ENCODE data around the gene INTS6L.
"Not testable (repeated sequence)": the region's sequence is repeated elsewhere in the genome, so short reads cannot be mapped to it uniquely, and the experiment has no call there.

INTS6L gene

GRCh38 chrX:135594453-135594852 is 74.0 kb downstream of the INTS6L start:
- not testable (repeated sequence) for H3K18ac ChIP-seq (ENCODE audit: low read length); H2BK5ac ChIP-seq (ENCODE audit: low read length); H3K4ac ChIP-seq (ENCODE audit: low read depth, low read length); H3K56ac ChIP-seq (ENCODE audit: low read length); DNase-seq; H2AK5ac ChIP-seq (ENCODE audit: low read length); H3K4me2 ChIP-seq (ENCODE audit: low read length); H3K27me3 ChIP-seq (ENCODE audit: insufficient read depth, low read length, poor library complexity); H3K9ac ChIP-seq (ENCODE audit: low read length); H3K4me3 ChIP-seq (ENCODE audit: low read length); H3K23ac ChIP-seq (ENCODE audit: low read length); H4K5ac ChIP-seq (ENCODE audit: low read length); H2BK15ac ChIP-seq (replicated peaks; ENCODE audit: low read depth); H3K27ac ChIP-seq (ENCODE audit: low read depth, low read length); H3K36me3 ChIP-seq (ENCODE audit: control insufficient read depth, insufficient read depth, low read length); H3K4me1 ChIP-seq (ENCODE audit: control insufficient read depth, low read depth, low read length); H4K8ac ChIP-seq (ENCODE audit: low read depth, low read length); H2BK120ac ChIP-seq (ENCODE audit: low read depth, low read length); H3K79me1 ChIP-seq (ENCODE audit: low read length); H3K79me2 ChIP-seq (ENCODE audit: control insufficient read depth, insufficient read depth, low read length)
- no CpG with 5 or more reads among the region's 1 CpG for WGBS (ENCODE audit: extremely low coverage, insufficient coverage, low lambda C conversion rate)

DNA sequence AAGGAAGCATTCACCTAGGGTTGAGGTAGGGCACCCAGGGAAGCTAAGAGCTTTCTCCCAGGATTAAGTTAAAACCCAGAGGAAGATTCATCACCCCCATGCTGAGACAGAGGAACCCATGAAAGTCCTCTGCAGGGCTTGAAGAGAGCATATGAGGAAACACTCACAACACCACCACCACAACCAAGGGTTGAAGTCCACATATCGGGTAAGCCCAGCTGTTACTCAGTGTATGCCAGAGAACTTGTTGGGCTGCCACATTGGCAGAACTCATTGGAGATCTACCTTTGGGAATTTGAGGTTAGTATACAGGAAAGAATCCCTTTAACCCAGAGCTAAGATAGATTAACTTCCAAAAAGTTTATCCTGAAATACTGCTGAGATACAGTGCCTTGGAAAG is 75.1 kb downstream of the INTS6L start:
- Histone ChIP-seq H3K79me1 (ENCODE audit: low read length) (no peaks in the 10 kb centered on the region), H3K4me2 (ENCODE audit: low read length) (no peak overlapping the region), H3K27ac (ENCODE audit: low read depth, low read length) (no peak overlapping the region), H2BK120ac (ENCODE audit: low read depth, low read length) (no peak overlapping the region), H3K9ac (ENCODE audit: low read length) (no peak overlapping the region), H3K79me2 (ENCODE audit: control insufficient read depth, insufficient read depth, low read length) (no peaks in the 10 kb centered on the region), H4K8ac (ENCODE audit: low read depth, low read length) (no peak overlapping the region), H3K23ac (ENCODE audit: low read length) (no peak overlapping the region), H2AK5ac (ENCODE audit: low read length) (no peak overlapping the region), H3K56ac (ENCODE audit: low read length) (no peak overlapping the region), H3K18ac (ENCODE audit: low read length) (no peak overlapping the region), H2BK15ac (replicated peaks; ENCODE audit: low read depth) (no peak overlapping the region), H3K4me1 (ENCODE audit: control insufficient read depth, low read depth, low read length) (no peaks in the 10 kb centered on the region), H3K4ac (ENCODE audit: low read depth, low read length) (no peak overlapping the region), H3K36me3 (ENCODE audit: control insufficient read depth, insufficient read depth, low read length) (no peaks in the 10 kb centered on the region), H4K5ac (ENCODE audit: low read length) (no peak overlapping the region), H3K4me3 (ENCODE audit: low read length) (no peak overlapping the region), H3K27me3 (ENCODE audit: insufficient read depth, low read length, poor library complexity) (no peaks in the 10 kb centered on the region), H2BK5ac (ENCODE audit: low read length) (no peak overlapping the region)
- WGBS (ENCODE audit: extremely low coverage, insufficient coverage, low lambda C conversion rate), result no CpG with 5 or more reads among the region's 1 CpG
- DNase-seq, result no peak

- H2BK15ac ChIP-seq (replicated peaks; ENCODE audit: low read depth), result no peak overlapping the region
- H3K36me3 ChIP-seq (ENCODE audit: control insufficient read depth, insufficient read depth, low read length), result no peaks in the 10 kb centered on the region
- no peaks in the 10 kb centered on the region for H3K79me2 ChIP-seq (ENCODE audit: control insufficient read depth, insufficient read depth, low read length)
- no peak overlapping the region for H3K9ac ChIP-seq (ENCODE audit: low read length)
- H3K4ac ChIP-seq (ENCODE audit: low read depth, low read length), result no peak overlapping the region
- peak; percentile 25 for DNase-seq
- no peak overlapping the region for H2BK5ac ChIP-seq (ENCODE audit: low read length)
- no peak overlapping the region for H3K18ac ChIP-seq (ENCODE audit: low read length)
- H3K4me2 ChIP-seq (ENCODE audit: low read length), result no peak overlapping the region
- H3K27ac ChIP-seq (ENCODE audit: low read depth, low read length), result no peak overlapping the region
- no peak overlapping the region for H4K8ac ChIP-seq (ENCODE audit: low read depth, low read length)
- no peaks in the 10 kb centered on the region for H3K79me1 ChIP-seq (ENCODE audit: low read length)
- WGBS (ENCODE audit: extremely low coverage, insufficient coverage, low lambda C conversion rate), result no CpG with 5 or more reads among the region's 18 CpGs
- no peak overlapping the region for H4K5ac ChIP-seq (ENCODE audit: low read length)
- H3K4me1 ChIP-seq (ENCODE audit: control insufficient read depth, low read depth, low read length), result no peaks in the 10 kb centered on the region
- H3K56ac ChIP-seq (ENCODE audit: low read length), result no peak overlapping the region
- no peak overlapping the region for H2BK120ac ChIP-seq (ENCODE audit: low read depth, low read length)
- H2AK5ac ChIP-seq (ENCODE audit: low read length), result no peak overlapping the region
- H3K4me3 ChIP-seq (ENCODE audit: low read length), result no peak overlapping the region
- no peaks in the 10 kb centered on the region for H3K27me3 ChIP-seq (ENCODE audit: insufficient read depth, low read length, poor library complexity)
- no peak overlapping the region for H3K23ac ChIP-seq (ENCODE audit: low read length)
Observed at GRCh38 chrX:135596495-135596894, 76.0 kb downstream of the INTS6L start.

DNA sequence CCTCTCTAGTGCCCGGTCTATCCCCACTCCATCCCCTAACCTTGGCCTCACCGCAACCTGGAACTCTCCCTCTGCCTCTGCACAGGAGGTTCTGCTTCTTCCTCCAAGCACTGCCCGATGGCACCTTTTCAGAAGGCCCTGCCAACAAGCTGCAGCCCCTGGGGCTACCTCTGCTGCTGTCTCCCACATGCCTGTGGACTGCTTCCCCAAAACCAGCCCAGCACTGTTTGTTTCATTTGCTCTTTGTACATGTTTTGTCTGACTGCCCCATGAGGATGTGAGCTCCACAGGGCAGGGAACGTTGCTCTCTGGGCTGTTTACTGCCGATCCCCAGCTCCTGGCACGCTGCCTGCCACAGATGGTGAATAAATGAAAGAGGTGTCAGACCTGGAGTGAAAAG is 85.4 kb downstream of the INTS6L start:
- Histone ChIP-seq H3K18ac (ENCODE audit: low read length) (no peak overlapping the region), H3K4me1 (ENCODE audit: control insufficient read depth, low read depth, low read length) (no peaks in the 10 kb centered on the region), H2BK120ac (ENCODE audit: low read depth, low read length) (no peak overlapping the region), H2BK15ac (replicated peaks; ENCODE audit: low read depth) (no peak overlapping the region), H3K9ac (ENCODE audit: low read length) (no peak overlapping the region), H3K79me1 (ENCODE audit: low read length) (no peaks in the 10 kb centered on the region), H4K8ac (ENCODE audit: low read depth, low read length) (no peak overlapping the region), H3K23ac (ENCODE audit: low read length) (no peak overlapping the region), H3K4me3 (ENCODE audit: low read length) (no peak overlapping the region), H3K27me3 (ENCODE audit: insufficient read depth, low read length, poor library complexity) (no peaks in the 10 kb centered on the region), H3K36me3 (ENCODE audit: control insufficient read depth, insufficient read depth, low read length) (no peaks in the 10 kb centered on the region), H3K79me2 (ENCODE audit: control insufficient read depth, insufficient read depth, low read length) (no peaks in the 10 kb centered on the region), H4K5ac (ENCODE audit: low read length) (no peak overlapping the region), H3K4ac (ENCODE audit: low read depth, low read length) (no peak overlapping the region), H2AK5ac (ENCODE audit: low read length) (no peak overlapping the region), H3K4me2 (ENCODE audit: low read length) (no peak overlapping the region), H2BK5ac (ENCODE audit: low read length) (no peak overlapping the region), H3K27ac (ENCODE audit: low read depth, low read length) (no peak overlapping the region), H3K56ac (ENCODE audit: low read length) (no peak overlapping the region)
- DNase-seq, result no peak
- no CpG with 5 or more reads among the region's 6 CpGs for whole genome bisulfite sequencing (ENCODE audit: extremely low coverage, insufficient coverage, low lambda C conversion rate)

- WGBS (ENCODE audit: extremely low coverage, insufficient coverage, low lambda C conversion rate), result no CpG with 5 or more reads among the region's 7 CpGs
- H3K18ac ChIP-seq (ENCODE audit: low read length); H4K5ac ChIP-seq (ENCODE audit: low read length); H3K4ac ChIP-seq (ENCODE audit: low read depth, low read length); H3K4me3 ChIP-seq (ENCODE audit: low read length); H3K4me1 ChIP-seq (ENCODE audit: control insufficient read depth, low read depth, low read length); H3K79me2 ChIP-seq (ENCODE audit: control insufficient read depth, insufficient read depth, low read length); H2AK5ac ChIP-seq (ENCODE audit: low read length); H3K23ac ChIP-seq (ENCODE audit: low read length); H3K27ac ChIP-seq (ENCODE audit: low read depth, low read length); H2BK5ac ChIP-seq (ENCODE audit: low read length); H3K36me3 ChIP-seq (ENCODE audit: control insufficient read depth, insufficient read depth, low read length); H2BK15ac ChIP-seq (replicated peaks; ENCODE audit: low read depth); H3K56ac ChIP-seq (ENCODE audit: low read length); H3K4me2 ChIP-seq (ENCODE audit: low read length); H3K9ac ChIP-seq (ENCODE audit: low read length); H3K79me1 ChIP-seq (ENCODE audit: low read length); H2BK120ac ChIP-seq (ENCODE audit: low read depth, low read length); DNase-seq; H4K8ac ChIP-seq (ENCODE audit: low read depth, low read length); H3K27me3 ChIP-seq (ENCODE audit: insufficient read depth, low read length, poor library complexity): not testable (repeated sequence)
Observed at GRCh38 chrX:135624408-135625204, 104.1 kb downstream of the INTS6L start.

- Histone ChIP-seq H3K4me3 (ENCODE audit: low read length) (no peak overlapping the region), H2BK5ac (ENCODE audit: low read length) (no peak overlapping the region), H3K9ac (ENCODE audit: low read length) (no peak overlapping the region), H3K27ac (ENCODE audit: low read depth, low read length) (no peak overlapping the region), H2BK15ac (replicated peaks; ENCODE audit: low read depth) (no peak overlapping the region), H4K5ac (ENCODE audit: low read length) (no peak overlapping the region), H3K18ac (ENCODE audit: low read length) (no peak overlapping the region), H3K79me1 (ENCODE audit: low read length) (no peaks in the 10 kb centered on the region), H3K27me3 (ENCODE audit: insufficient read depth, low read length, poor library complexity) (no peaks in the 10 kb centered on the region), H2BK120ac (ENCODE audit: low read depth, low read length) (no peak overlapping the region), H3K23ac (ENCODE audit: low read length) (no peak overlapping the region), H2AK5ac (ENCODE audit: low read length) (no peak overlapping the region), H3K36me3 (ENCODE audit: control insufficient read depth, insufficient read depth, low read length) (no peaks in the 10 kb centered on the region), H3K4ac (ENCODE audit: low read depth, low read length) (no peak overlapping the region), H3K4me1 (ENCODE audit: control insufficient read depth, low read depth, low read length) (no peaks in the 10 kb centered on the region), H3K56ac (ENCODE audit: low read length) (no peak overlapping the region), H3K4me2 (ENCODE audit: low read length) (no peak overlapping the region), H3K79me2 (ENCODE audit: control insufficient read depth, insufficient read depth, low read length) (no peaks in the 10 kb centered on the region), H4K8ac (ENCODE audit: low read depth, low read length) (no peak overlapping the region)
- DNase-seq, result peak; percentile 1
- WGBS (ENCODE audit: extremely low coverage, insufficient coverage, low lambda C conversion rate), result no CpG with 5 or more reads among the region's 6 CpGs
Observed at GRCh38 chrX:135625995-135626394, 105.5 kb downstream of the INTS6L start.
